C4-2B (cell line): ENCODE results near the gene CPAMD8.

ENCODE experiments used
- H3K27ac ChIP-seq: fragments of 450-650 bp; 2 replicates; pipeline ENCODE4 v1.5.1; 2017
- CTCF ChIP-seq: fragments of 450-650 bp; conservative IDR thresholded peaks from 2 replicates; pipeline ENCODE4 v1.5.1; 2017; ENCODE audit warnings: mild to moderate bottlenecking
- ZFX ChIP-seq: fragments of 450-650 bp; IDR thresholded peaks from 2 replicates; pipeline ENCODE4 v1.6.1; 2017

The CPAMD8 gene

GRCh38 chr19:17041976-17042375 is 15.4 kb upstream of the CPAMD8 start:
- no peak overlapping the region for H3K27ac ChIP-seq
- TF ChIP-seq ZFX = no peak

GRCh38 chr19:17037966-17038500 is 11.4 kb upstream of the CPAMD8 start:
- no peak for TF ChIP-seq ZFX
- no peak overlapping the region for H3K27ac ChIP-seq

- no peak for TF ChIP-seq CTCF
- no peak for TF ChIP-seq ZFX
- no peak overlapping the region for H3K27ac ChIP-seq
Observed at GRCh38 chr19:17037184-17037583, 10.6 kb upstream of the CPAMD8 start.

- no peak overlapping the region for H3K27ac ChIP-seq
- TF ChIP-seq ZFX (no peak), CTCF (no peak)
Observed at GRCh38 chr19:17036640-17037039, 10.0 kb upstream of the CPAMD8 start.

GRCh38 chr19:17035842-17036424 is 9.3 kb upstream of the CPAMD8 start:
- no peak for TF ChIP-seq ZFX
- TF ChIP-seq CTCF = no peak
- no peak overlapping the region for H3K27ac ChIP-seq

GRCh38 chr19:17031741-17032140 is 5.1 kb upstream of the CPAMD8 start:
- no peak overlapping the region for H3K27ac ChIP-seq
- TF ChIP-seq CTCF (no peak), ZFX (no peak)

- H3K27ac ChIP-seq = no peak overlapping the region
- TF ChIP-seq ZFX (no peak), CTCF (no peak)
Observed at GRCh38 chr19:17027535-17027975, 945 bp upstream of the CPAMD8 start.

GRCh38 chr19:17025991-17026658 is 485 bp downstream of the CPAMD8 start:
- TF ChIP-seq CTCF (no peak), ZFX (no peak)
- no peak overlapping the region for H3K27ac ChIP-seq
